ACC112 (cell line): ENCODE results near the gene ST6GALNAC3.
"Not testable (repeated sequence)": the region's sequence is repeated elsewhere in the genome, so short reads cannot be mapped to it uniquely, and the experiment has no call there.

ENCODE experiments used
- H2AFZ ChIP-seq: fragments of 200-600 bp; sonication (generic); one replicate; pipeline ENCODE4 v1.6.0; 2017; ENCODE audit warnings: antibody characterized with exemption, low read length; ENCODE audit not compliant: unreplicated experiment
- H3K27ac ChIP-seq: fragments of 200-600 bp; sonication (generic); 2 replicates; pipeline ENCODE4 v1.5.1; 2014; ENCODE audit warnings: low read depth, mild to moderate bottlenecking, antibody characterized with exemption, low read length, moderate library complexity
- H3K27me3 ChIP-seq: fragments of 200-600 bp; sonication (generic); 2 replicates; pipeline ENCODE4 v1.6.1; 2014; ENCODE audit warnings: mild to moderate bottlenecking, antibody characterized with exemption, low read length, moderate library complexity, mixed read lengths; ENCODE audit not compliant: insufficient read depth
- H3K36me3 ChIP-seq: fragments of 200-600 bp; sonication (generic); 2 replicates; pipeline ENCODE4 v1.6.1; 2016; ENCODE audit warnings: mild to moderate bottlenecking, antibody characterized with exemption, low read length, moderate library complexity, mixed read lengths; ENCODE audit not compliant: insufficient read depth
- H3K4me1 ChIP-seq: fragments of 200-600 bp; sonication (generic); one replicate; pipeline ENCODE4 v1.6.1; 2016; ENCODE audit warnings: low read length, mixed read lengths; ENCODE audit not compliant: insufficient read depth, unreplicated experiment, control insufficient read depth
- H3K4me3 ChIP-seq: fragments of 200-600 bp; sonication (generic); 2 replicates; pipeline ENCODE4 v1.5.1; 2014; ENCODE audit warnings: mild to moderate bottlenecking, low read depth, low read length
- H3K79me2 ChIP-seq: fragments of 200-600 bp; sonication (generic); one replicate; pipeline ENCODE4 v1.6.0; 2016; ENCODE audit warnings: low read length; ENCODE audit not compliant: control insufficient read depth, unreplicated experiment, insufficient read depth

Gene ST6GALNAC3

DNA sequence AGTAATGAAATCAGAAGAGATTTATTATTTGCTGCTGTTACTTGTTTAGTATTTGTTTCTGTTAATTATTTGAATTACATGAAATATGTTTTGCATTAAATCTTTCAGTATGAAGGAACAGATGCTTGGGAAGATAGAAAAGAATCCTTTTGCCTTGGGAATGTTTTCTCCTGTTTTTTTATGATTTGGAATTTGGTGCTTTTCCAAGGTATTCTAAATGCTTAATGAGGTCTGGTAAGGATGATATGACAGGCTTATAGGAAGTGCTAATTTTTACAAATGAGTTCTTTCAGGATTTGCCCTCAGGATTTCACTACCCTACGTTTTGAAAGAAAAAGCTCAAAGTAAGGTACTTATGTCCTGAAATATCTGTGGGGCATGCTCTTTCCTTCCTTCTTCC is 25.6 kb upstream of the ST6GALNAC3 start:
- Histone ChIP-seq H3K4me3 (no peak overlapping the region), H3K27me3 (no peaks in the 10 kb centered on the region; the same call in 1 of the 2 replicates), H3K27ac (no peak overlapping the region), H3K4me1 (no peaks in the 10 kb centered on the region), H2AFZ (no peak overlapping the region), H3K36me3 (no peaks in the 10 kb centered on the region), H3K79me2 (no peaks in the 10 kb centered on the region)

DNA sequence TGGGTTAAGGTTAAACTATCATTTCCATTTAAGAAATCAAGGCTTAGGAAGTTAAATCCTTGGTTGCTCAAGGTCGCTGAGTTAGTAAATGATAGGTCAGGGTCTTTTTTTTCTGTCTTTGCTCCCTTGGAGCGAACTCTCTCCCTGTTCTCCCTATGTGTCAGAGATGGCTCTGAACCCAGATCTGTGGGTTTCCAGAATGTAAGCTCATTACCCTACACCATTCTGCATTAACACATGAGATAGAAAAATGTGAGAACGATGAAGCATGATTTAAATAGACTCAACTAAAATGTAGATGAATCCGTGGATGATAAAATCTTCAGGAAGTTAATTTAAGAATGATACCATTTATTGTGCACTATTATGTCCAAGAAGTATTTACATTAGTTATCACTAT is 25.0 kb upstream of the ST6GALNAC3 start:
- Histone ChIP-seq H3K79me2 (no peaks in the 10 kb centered on the region), H3K27ac (no peak overlapping the region), H2AFZ (no peak overlapping the region), H3K36me3 (no peaks in the 10 kb centered on the region), H3K27me3 (no peaks in the 10 kb centered on the region; the same call in 1 of the 2 replicates), H3K4me3 (no peak overlapping the region), H3K4me1 (no peaks in the 10 kb centered on the region)

DNA sequence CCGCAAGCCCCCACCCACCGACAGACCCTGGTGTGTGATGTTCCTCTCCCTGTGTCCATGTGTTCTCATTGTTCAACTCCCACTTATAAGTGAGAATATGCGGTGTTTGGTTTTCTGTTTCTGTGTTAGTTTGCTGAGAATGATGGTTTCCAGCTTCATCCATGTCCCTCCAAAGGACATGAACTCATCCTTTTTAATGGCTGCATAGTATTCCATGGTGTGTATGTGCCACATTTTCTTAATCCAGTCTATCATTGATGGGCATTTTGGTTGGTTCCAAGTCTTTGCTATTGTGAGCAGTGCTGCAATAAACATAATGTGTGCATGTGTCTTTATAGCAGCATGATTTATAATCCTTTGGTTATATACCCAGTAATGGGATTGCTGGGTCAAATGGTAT is 24.5 kb upstream of the ST6GALNAC3 start:
- H3K79me2 ChIP-seq, H3K27me3 ChIP-seq, H3K36me3 ChIP-seq, H3K4me1 ChIP-seq, H3K4me3 ChIP-seq, H3K27ac ChIP-seq, H2AFZ ChIP-seq: not testable (repeated sequence)

- no peak overlapping the region for H2AFZ ChIP-seq
- H3K27me3 ChIP-seq = no peaks in the 10 kb centered on the region; the same call in 1 of the 2 replicates
- no peak overlapping the region for H3K4me3 ChIP-seq
- no peak overlapping the region for H3K27ac ChIP-seq
- H3K79me2 ChIP-seq = no peaks in the 10 kb centered on the region
- no peaks in the 10 kb centered on the region for H3K36me3 ChIP-seq
- H3K4me1 ChIP-seq = no peaks in the 10 kb centered on the region
Measured at GRCh38 chr1:76053021-76053420, 21.5 kb upstream of the ST6GALNAC3 start.

DNA sequence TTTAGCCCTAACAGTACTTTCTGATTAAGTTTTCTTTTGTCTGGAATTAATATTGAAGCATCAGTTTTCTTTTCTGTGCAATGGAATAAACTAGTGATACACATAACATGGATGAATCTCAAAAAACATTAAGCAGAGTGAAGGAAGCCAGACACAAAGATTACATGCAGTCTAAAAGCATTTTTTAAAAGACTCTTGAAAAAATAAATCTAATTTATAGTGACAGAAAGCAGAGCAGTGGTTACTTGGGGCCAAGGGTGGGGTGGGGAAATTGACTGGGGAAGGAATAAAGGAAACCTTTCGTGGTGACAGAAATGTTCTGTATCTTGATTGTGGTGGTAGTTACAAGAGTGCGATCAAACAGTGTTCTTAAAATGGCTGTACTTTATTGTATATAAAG is 20.2 kb upstream of the ST6GALNAC3 start:
- Histone ChIP-seq H3K27me3 (no peaks in the 10 kb centered on the region; the same call in 1 of the 2 replicates), H3K27ac (no peak overlapping the region), H3K4me1 (no peaks in the 10 kb centered on the region), H2AFZ (no peak overlapping the region), H3K79me2 (no peaks in the 10 kb centered on the region), H3K36me3 (no peaks in the 10 kb centered on the region), H3K4me3 (no peak overlapping the region)

DNA sequence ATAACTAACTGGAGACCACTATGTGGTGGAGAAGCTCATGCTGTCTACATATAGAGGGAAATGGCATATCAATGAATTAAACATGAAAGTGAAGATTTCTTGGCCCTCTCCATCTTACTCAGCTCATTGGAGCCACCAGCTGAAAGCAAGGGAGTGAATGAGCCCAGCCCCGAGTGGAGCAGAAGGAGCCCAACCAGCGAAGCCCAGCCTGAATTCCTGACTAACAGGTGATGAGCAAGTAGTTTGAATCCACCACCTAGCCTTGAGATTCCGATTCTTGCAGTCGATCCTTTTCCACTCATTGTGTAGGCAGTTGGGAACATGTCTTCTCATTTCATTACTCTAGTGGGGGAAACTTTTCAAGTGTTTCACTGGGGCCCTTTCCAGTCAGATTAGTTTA is 18.6 kb upstream of the ST6GALNAC3 start:
- Histone ChIP-seq H3K36me3 (no peaks in the 10 kb centered on the region), H3K4me3 (no peak overlapping the region), H3K27ac (no peak overlapping the region), H3K4me1 (no peaks in the 10 kb centered on the region), H3K27me3 (no peaks in the 10 kb centered on the region; the same call in 1 of the 2 replicates), H3K79me2 (no peaks in the 10 kb centered on the region), H2AFZ (no peak overlapping the region)

DNA sequence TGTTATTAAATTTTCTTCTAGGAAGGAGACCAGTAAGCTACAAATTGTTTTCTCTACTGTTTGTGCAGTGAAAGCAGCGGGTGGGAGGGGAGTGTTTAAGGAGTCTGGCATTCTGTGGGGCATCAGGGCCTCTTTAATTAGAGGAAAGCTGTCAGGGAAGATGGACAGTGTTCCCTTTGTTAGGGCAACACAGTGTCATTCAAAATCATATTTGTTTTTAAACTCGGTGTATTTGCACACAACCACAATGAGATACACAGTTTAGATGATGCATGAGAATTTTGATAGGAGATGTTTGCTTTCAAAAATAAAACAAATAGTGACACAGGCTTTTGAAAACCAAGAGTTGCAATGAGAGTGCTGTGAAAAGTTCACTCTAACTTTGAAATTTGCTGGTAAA is 15.1 kb upstream of the ST6GALNAC3 start:
- no peaks in the 10 kb centered on the region for H3K27me3 ChIP-seq
- H2AFZ ChIP-seq = no peak overlapping the region
- no peaks in the 10 kb centered on the region for H3K36me3 ChIP-seq
- no peaks in the 10 kb centered on the region for H3K4me1 ChIP-seq
- no peaks in the 10 kb centered on the region for H3K79me2 ChIP-seq
- no peak overlapping the region for H3K4me3 ChIP-seq
- H3K27ac ChIP-seq = no peak overlapping the region

GRCh38 chr1:76065270-76065669 is 9.3 kb upstream of the ST6GALNAC3 start:
- H3K27ac ChIP-seq = no peak overlapping the region
- H3K27me3 ChIP-seq = no peaks in the 10 kb centered on the region
- H3K79me2 ChIP-seq = no peaks in the 10 kb centered on the region
- H3K4me1 ChIP-seq = peaks cover 36% of the 10 kb centered on the region
- no peaks in the 10 kb centered on the region for H3K36me3 ChIP-seq
- H2AFZ ChIP-seq = no peak overlapping the region
- no peak overlapping the region for H3K4me3 ChIP-seq

GRCh38 chr1:76066394-76066793 is 8.2 kb upstream of the ST6GALNAC3 start:
- no peaks in the 10 kb centered on the region for H3K36me3 ChIP-seq
- no peaks in the 10 kb centered on the region for H3K27me3 ChIP-seq
- no peak overlapping the region for H2AFZ ChIP-seq
- H3K4me3 ChIP-seq = no peak overlapping the region
- H3K4me1 ChIP-seq = peaks cover 36% of the 10 kb centered on the region
- no peaks in the 10 kb centered on the region for H3K79me2 ChIP-seq
- H3K27ac ChIP-seq = peak overlapping the region; percentile 44

- Histone ChIP-seq H3K27ac (peak overlapping the region; percentile 60), H3K36me3 (no peaks in the 10 kb centered on the region), H3K27me3 (no peaks in the 10 kb centered on the region), H3K4me3 (peak overlapping the region; percentile 29; the same call in 1 of the 2 replicates), H2AFZ (no peak overlapping the region), H3K4me1 (peaks cover 42% of the 10 kb centered on the region), H3K79me2 (no peaks in the 10 kb centered on the region)
Measured at GRCh38 chr1:76068542-76068941, 6.0 kb upstream of the ST6GALNAC3 start.

GRCh38 chr1:76068953-76069561 is 5.5 kb upstream of the ST6GALNAC3 start:
- Histone ChIP-seq H3K27me3 (no peaks in the 10 kb centered on the region), H3K27ac (peak overlapping the region; percentile 60; the same call in 1 of the 2 replicates), H3K4me1 (peaks cover 45% of the 10 kb centered on the region), H2AFZ (no peak overlapping the region), H3K4me3 (peak overlapping the region; percentile 29; the same call in 1 of the 2 replicates), H3K79me2 (no peaks in the 10 kb centered on the region), H3K36me3 (no peaks in the 10 kb centered on the region)
